ENCODE measurements around the gene CNNM3. TPM values are rescaled to one million over a fixed set of nuclear protein-coding genes. Genes with fewer than 3 reads are reported as not detected.

The CNNM3 gene
- polyA plus RNA-seq, 1 donor from 2014 or later: 3.5 TPM

DNA sequence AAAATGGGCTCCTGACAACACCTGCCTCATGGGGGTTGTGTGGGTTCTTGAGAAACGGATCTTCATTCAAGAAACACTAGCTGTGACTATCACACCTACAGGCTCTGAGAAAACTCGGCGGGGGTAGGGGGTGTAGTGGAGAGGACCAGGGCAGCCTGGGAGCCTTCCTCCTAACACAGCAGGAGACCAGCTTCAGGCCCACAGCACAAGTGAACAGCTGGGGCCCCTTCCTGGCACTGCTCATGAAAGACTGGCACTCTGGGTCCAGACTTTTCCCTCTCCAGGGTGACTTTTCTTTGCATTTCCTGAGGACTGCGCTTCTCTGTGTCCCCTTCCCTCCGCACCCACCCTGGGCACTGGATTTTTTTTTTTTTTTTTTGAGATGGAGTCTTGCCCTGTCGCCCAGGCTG is 61.0 kb downstream of the CNNM3 start:
- Mint-ChIP-seq H3K9me3 (no peaks in the 10 kb centered on the region), H3K36me3 (no peaks in the 10 kb centered on the region), H3K4me1 (peaks cover 8 to 14% (median 14%) of the 10 kb centered on the region in 3 donors), H3K27ac (no peak overlapping the region), H3K27me3 (peaks cover 9% of the 10 kb centered on the region), H3K4me3 (no peak overlapping the region)

DNA sequence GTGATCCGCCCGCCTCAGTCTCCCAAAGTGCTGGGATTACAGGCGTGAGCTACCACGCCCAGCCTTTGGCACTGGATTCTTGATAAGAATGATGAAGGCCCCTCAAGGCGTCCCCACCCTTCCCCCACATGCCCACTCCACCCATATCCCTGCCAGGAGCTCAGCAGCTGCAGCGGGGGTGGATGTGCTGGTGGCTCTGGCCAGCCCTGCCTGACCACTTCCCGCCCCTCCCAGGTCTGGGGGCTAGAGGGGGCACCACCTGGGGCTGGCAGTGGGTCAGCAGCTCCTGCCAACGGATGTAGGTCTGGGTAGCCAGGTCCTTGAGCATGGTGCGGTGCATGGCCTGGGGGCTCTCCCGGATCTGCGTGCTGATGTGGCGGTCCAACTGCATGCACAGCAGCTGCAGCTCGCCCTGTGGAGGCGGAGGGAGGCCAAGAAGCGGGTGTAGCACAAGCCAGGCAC is 61.6 kb downstream of the CNNM3 start:
- H3K27ac Mint-ChIP-seq: no peak overlapping the region
- no peak overlapping the region for H3K4me3 Mint-ChIP-seq
- H3K9me3 Mint-ChIP-seq: no peaks in the 10 kb centered on the region
- H3K4me1 Mint-ChIP-seq: peaks cover 8 to 14% (median 14%) of the 10 kb centered on the region in 3 donors
- no peaks in the 10 kb centered on the region for H3K36me3 Mint-ChIP-seq
- H3K27me3 Mint-ChIP-seq: peaks cover 9% of the 10 kb centered on the region

- H3K27me3 Mint-ChIP-seq: peaks cover 9% of the 10 kb centered on the region
- H3K4me3 Mint-ChIP-seq: no peak overlapping the region
- H3K9me3 Mint-ChIP-seq: no peaks in the 10 kb centered on the region
- peaks cover 8 to 13% (median 13%) of the 10 kb centered on the region in 3 donors for H3K4me1 Mint-ChIP-seq
- H3K36me3 Mint-ChIP-seq: no peaks in the 10 kb centered on the region
- H3K27ac Mint-ChIP-seq: no peak overlapping the region
Observed at GRCh38 chr2:96878171-96878570, 62.1 kb downstream of the CNNM3 start.

DNA sequence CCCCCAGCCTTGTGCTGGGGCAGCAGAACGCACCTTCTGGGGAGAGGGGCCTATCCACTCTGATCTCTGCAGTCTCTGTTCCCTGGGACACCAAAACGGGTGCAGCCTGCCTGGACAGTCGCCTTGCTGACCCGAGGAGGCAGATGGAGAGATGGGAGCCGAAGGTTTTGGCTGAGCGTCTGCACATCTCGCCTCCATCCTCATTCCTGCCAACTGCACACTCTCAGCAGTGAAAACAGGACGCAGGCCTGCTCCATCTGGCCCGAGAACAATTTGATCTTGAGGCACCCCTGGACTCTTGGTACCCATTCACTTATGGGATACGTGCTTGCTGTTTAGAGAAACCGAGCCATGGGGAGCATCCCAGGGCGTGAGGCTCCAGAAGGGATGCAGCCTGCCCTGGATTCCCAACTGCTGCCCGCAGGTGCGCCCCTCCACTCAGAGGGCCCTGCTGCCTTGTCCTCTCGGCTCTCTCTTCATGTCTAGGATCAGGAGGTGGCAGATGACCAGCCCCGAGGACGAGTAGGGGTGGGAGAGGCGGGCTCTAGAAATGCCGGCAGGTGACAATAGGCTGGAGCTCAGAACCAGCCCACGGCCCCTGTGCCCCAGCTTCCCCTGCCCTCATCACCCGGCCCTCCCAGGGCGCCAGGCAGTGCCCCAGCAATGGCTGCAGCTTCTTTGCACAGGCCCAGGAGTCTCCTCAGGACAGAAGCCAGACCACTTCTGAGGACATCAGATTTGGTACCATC is 62.9 kb downstream of the CNNM3 start:
- H3K9me3 Mint-ChIP-seq: no peaks in the 10 kb centered on the region
- no peak overlapping the region for H3K27ac Mint-ChIP-seq
- H3K4me3 Mint-ChIP-seq: no peak overlapping the region
- peaks cover 9% of the 10 kb centered on the region for H3K27me3 Mint-ChIP-seq
- H3K4me1 Mint-ChIP-seq: peaks cover 6 to 9% (median 9%) of the 10 kb centered on the region in 3 donors
- H3K36me3 Mint-ChIP-seq: no peaks in the 10 kb centered on the region

GRCh38 chr2:96879545-96880040 is 63.5 kb downstream of the CNNM3 start:
- Mint-ChIP-seq H3K4me1 (peaks cover under 1 to 3% (median 3%) of the 10 kb centered on the region in 3 donors), H3K36me3 (no peaks in the 10 kb centered on the region), H3K27ac (no peak overlapping the region), H3K27me3 (peaks cover 8% of the 10 kb centered on the region), H3K4me3 (no peak overlapping the region), H3K9me3 (no peaks in the 10 kb centered on the region)

GRCh38 chr2:96880891-96881273 is 64.8 kb downstream of the CNNM3 start:
- H3K27ac Mint-ChIP-seq: no peak overlapping the region
- no peaks in the 10 kb centered on the region for H3K4me1 Mint-ChIP-seq
- peaks cover 8% of the 10 kb centered on the region for H3K27me3 Mint-ChIP-seq
- H3K36me3 Mint-ChIP-seq: no peaks in the 10 kb centered on the region
- no peak overlapping the region for H3K4me3 Mint-ChIP-seq
- no peaks in the 10 kb centered on the region for H3K9me3 Mint-ChIP-seq

DNA sequence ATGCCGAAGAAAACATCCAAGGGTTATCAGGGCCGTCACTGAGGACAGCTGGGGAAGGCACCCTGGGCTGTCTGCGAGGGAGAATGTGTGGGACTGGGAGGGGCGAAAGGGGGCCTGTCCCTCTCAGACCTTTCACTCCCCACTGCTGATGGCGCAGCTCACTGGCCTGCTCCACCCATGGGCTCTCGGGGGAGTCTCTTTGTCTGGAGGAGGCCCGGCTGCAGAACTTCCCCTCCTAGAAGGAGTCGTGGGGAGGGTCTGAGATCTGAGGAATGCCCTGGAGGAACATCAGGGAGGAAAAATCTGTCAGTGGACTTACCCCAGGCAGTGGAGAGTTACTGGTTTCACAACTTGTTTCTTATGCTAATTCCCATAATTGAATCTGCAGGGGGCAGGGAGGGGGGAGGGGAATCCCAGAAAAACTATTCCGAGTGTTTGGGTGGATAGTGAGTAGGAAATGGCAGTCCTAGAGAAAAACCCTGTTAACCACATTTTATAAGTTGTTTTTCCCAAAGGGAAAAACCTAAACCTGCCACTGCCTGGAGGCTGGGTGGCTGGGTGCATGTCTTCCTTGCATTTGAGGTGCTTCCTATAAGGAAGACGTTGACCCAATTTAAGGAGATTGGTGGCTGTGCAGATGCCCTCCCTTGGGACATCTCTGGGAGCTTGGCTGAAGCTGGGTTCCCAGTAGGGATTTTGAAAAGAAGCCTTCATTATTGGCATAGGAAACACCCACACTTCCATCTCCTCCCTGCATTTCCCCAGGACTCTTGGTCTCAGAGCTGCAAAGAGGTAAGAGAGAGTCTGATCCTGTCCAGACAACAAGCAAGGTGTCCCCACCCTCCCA is 65.5 kb downstream of the CNNM3 start:
- H3K4me3 Mint-ChIP-seq: no peak overlapping the region
- no peak overlapping the region for H3K27ac Mint-ChIP-seq
- no peaks in the 10 kb centered on the region for H3K36me3 Mint-ChIP-seq
- H3K4me1 Mint-ChIP-seq: no peaks in the 10 kb centered on the region
- H3K9me3 Mint-ChIP-seq: no peaks in the 10 kb centered on the region
- H3K27me3 Mint-ChIP-seq: peaks cover 8% of the 10 kb centered on the region

DNA sequence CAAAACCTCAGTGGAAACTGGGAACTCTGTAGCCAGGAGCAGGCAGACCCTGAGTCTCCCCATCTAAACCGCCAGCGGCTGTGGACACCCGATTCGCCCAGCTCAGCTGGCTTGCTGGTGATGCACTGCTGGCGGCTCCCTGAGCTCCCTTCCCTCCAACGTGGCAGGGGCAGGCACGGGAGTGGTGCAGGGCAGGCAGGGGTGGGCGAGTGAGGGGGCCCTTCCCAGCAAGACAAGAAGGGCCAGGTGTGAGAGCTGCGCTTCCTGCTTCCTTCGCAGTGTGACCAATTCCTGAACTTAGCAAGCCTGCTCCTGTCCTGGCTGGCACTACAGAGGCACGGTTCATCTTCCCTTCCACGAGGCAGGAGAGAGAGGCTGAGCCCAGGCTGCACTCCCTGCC is 66.2 kb downstream of the CNNM3 start:
- H3K9me3 Mint-ChIP-seq: no peaks in the 10 kb centered on the region
- no peak overlapping the region for H3K27ac Mint-ChIP-seq
- H3K4me1 Mint-ChIP-seq: peaks cover 0 to 2% (median under 1%) of the 10 kb centered on the region in 3 donors
- no peaks in the 10 kb centered on the region for H3K36me3 Mint-ChIP-seq
- H3K27me3 Mint-ChIP-seq: peaks cover 8% of the 10 kb centered on the region
- H3K4me3 Mint-ChIP-seq: no peak overlapping the region

DNA sequence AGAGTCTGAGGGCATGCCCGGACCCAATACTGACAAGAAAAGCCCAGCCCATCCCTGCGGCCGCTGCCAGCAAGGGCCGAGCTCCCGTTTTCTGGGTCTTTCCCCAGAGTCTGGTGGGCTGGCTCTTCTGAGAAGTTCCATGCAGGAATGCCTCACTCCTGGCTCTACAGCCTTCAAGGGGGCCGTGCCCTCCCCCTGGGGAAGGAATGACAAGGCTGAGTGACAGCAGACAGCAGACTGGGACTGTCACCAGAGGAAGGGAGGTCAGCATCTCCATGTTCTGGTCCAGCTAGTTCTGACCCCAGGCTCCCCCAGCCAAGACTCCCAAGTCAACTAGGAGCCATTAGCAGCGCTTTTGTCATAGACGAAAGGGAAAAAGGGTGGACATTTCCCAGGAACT is 66.8 kb downstream of the CNNM3 start:
- Mint-ChIP-seq H3K4me1 (peaks cover 4 to 6% (median 5%) of the 10 kb centered on the region in 3 donors), H3K27ac (no peak overlapping the region), H3K36me3 (no peaks in the 10 kb centered on the region), H3K9me3 (no peaks in the 10 kb centered on the region), H3K27me3 (peaks cover 7% of the 10 kb centered on the region), H3K4me3 (no peak overlapping the region)

- Mint-ChIP-seq H3K9me3 (no peaks in the 10 kb centered on the region), H3K4me1 (peaks cover 8 to 10% (median 8%) of the 10 kb centered on the region in 3 donors), H3K27ac (no peak overlapping the region), H3K4me3 (no peak overlapping the region), H3K36me3 (no peaks in the 10 kb centered on the region), H3K27me3 (peaks cover 5% of the 10 kb centered on the region)
Observed at GRCh38 chr2:96883306-96883705, 67.2 kb downstream of the CNNM3 start.

Other genes starting within 250 kb of the CNNM3 start
- gene KANSL3, start 178.0 kb upstream of the CNNM3 start, polyA plus RNA-seq: 17.3 TPM
- not detected for gene FER1L5, start 173.5 kb upstream of the CNNM3 start, polyA plus RNA-seq
- 19.1 TPM for gene LMAN2L, start 76.2 kb upstream of the CNNM3 start, polyA plus RNA-seq
- gene CNNM4, start 55.4 kb upstream of the CNNM3 start, polyA plus RNA-seq: 7.9 TPM
- 1.3 TPM for gene ANKRD23, start 27.8 kb downstream of the CNNM3 start, polyA plus RNA-seq
- 16.3 TPM for gene ANKRD39, start 41.7 kb downstream of the CNNM3 start, polyA plus RNA-seq
- 0.58 TPM for gene SEMA4C, start 53.8 kb downstream of the CNNM3 start, polyA plus RNA-seq
- not detected for gene FAM178B, start 170.3 kb downstream of the CNNM3 start, polyA plus RNA-seq

Measured in IgD-negative memory B cell (primary cell).